Measurements from ENCODE around the gene C1orf146.

The C1orf146 gene

GRCh38 chr1:92210701-92211100 lies 7.0 kb upstream of the C1orf146 start:
- no peaks in the 10 kb centered on the region for H3K27me3 Mint-ChIP-seq (ENCODE audit: low read depth)
- no peaks in the 10 kb centered on the region for H3K36me3 Mint-ChIP-seq (ENCODE audit: low read depth)
- no peak overlapping the region for H3K4me3 Mint-ChIP-seq
- TF ChIP-seq, protein P1, sequence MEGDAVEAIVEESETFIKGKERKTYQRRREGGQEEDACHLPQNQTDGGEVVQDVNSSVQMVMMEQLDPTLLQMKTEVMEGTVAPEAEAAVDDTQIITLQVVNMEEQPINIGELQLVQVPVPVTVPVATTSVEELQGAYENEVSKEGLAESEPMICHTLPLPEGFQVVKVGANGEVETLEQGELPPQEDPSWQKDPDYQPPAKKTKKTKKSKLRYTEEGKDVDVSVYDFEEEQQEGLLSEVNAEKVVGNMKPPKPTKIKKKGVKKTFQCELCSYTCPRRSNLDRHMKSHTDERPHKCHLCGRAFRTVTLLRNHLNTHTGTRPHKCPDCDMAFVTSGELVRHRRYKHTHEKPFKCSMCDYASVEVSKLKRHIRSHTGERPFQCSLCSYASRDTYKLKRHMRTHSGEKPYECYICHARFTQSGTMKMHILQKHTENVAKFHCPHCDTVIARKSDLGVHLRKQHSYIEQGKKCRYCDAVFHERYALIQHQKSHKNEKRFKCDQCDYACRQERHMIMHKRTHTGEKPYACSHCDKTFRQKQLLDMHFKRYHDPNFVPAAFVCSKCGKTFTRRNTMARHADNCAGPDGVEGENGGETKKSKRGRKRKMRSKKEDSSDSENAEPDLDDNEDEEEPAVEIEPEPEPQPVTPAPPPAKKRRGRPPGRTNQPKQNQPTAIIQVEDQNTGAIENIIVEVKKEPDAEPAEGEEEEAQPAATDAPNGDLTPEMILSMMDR (IDR thresholded peaks at IDR 0.05; ENCODE audit: unreplicated experiment in 3 of 3), result no peak
- no peaks in the 10 kb centered on the region for H3K9me3 Mint-ChIP-seq
- H3K4me1 Mint-ChIP-seq, result no peaks in the 10 kb centered on the region
- no peak overlapping the region for H3K27ac Mint-ChIP-seq

DNA sequence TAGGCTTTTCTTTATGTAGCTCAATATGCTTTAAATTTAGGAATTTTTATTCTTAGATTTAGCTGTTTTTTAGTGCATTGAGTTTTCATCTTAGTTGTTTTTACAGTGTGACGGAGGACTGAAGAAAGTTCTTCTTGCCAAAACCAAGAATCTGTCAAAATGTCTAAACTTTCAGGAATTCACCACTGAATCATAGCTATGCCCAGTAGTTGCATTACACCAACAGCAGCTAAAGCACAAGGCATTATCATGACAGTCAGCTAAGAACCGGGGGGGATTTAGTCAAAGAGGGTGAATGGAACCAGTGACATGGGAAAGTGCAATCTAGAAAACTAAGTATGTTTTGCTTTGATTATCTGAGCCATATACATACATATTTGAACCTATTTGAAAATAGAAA lies 6.5 kb upstream of the C1orf146 start:
- H3K36me3 Mint-ChIP-seq (ENCODE audit: low read depth), result no peaks in the 10 kb centered on the region
- no peak overlapping the region for H3K4me3 Mint-ChIP-seq
- no peaks in the 10 kb centered on the region for H3K4me1 Mint-ChIP-seq
- no peaks in the 10 kb centered on the region for H3K27me3 Mint-ChIP-seq (ENCODE audit: low read depth)
- no peaks in the 10 kb centered on the region for H3K9me3 Mint-ChIP-seq
- no peak overlapping the region for H3K27ac Mint-ChIP-seq
- TF ChIP-seq, protein P1 (IDR thresholded peaks at IDR 0.05; ENCODE audit: unreplicated experiment in 3 of 3), result no peak

DNA sequence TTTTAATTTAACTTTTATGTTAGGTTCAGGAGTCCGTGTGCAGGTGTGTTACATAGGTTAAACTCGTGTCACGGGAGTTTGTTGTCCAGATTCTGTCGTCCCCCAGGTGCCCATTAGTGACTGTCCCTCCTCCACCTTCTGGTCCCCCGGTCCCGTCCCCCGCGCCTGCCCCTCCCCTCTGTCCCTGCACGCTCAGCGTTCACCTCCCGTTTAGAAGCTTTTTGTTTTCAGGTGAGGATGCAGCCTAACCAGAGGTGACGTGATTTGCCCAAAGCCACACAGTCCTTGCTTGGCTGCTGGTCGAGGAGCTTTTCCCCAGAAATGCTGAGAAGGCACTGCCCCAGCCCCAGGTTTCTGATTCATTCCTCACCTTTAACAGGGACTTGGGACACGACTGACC lies 844 bp downstream of the C1orf146 start:
- Mint-ChIP-seq H3K36me3 (ENCODE audit: low read depth) (no peaks in the 10 kb centered on the region), H3K4me3 (no peak overlapping the region), H3K4me1 (no peaks in the 10 kb centered on the region), H3K27me3 (ENCODE audit: low read depth) (no peaks in the 10 kb centered on the region), H3K9me3 (peaks cover 5% of the 10 kb centered on the region), H3K27ac (no peak overlapping the region)
- TF ChIP-seq, protein P1 (IDR thresholded peaks at IDR 0.05; ENCODE audit: unreplicated experiment in 3 of 3), result no peak

DNA sequence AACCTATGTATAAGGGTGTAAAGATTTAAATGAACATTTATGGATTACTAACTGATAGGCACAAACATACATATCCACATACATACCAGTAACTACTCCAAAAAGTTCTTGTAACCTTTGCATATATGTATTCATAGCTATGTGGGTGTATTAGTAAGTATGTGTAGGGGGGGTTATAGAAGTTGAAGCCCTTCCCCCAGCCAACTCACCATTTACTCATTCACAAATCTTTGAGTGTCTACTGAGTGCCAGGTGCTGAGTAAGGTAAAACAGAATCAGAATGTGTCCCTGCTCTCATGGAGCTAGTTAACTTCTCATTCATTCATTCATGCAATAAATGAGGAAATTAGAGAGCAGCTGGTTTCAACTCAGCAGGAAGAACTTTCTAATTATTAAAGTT lies 1.3 kb downstream of the C1orf146 start:
- TF ChIP-seq, protein P1 (IDR thresholded peaks at IDR 0.05; ENCODE audit: unreplicated experiment in 3 of 3), result no peak
- no peak overlapping the region for H3K27ac Mint-ChIP-seq
- H3K27me3 Mint-ChIP-seq (ENCODE audit: low read depth), result no peaks in the 10 kb centered on the region
- H3K4me1 Mint-ChIP-seq, result no peaks in the 10 kb centered on the region
- H3K9me3 Mint-ChIP-seq, result peaks cover 5% of the 10 kb centered on the region
- no peaks in the 10 kb centered on the region for H3K36me3 Mint-ChIP-seq (ENCODE audit: low read depth)
- H3K4me3 Mint-ChIP-seq, result no peak overlapping the region

DNA sequence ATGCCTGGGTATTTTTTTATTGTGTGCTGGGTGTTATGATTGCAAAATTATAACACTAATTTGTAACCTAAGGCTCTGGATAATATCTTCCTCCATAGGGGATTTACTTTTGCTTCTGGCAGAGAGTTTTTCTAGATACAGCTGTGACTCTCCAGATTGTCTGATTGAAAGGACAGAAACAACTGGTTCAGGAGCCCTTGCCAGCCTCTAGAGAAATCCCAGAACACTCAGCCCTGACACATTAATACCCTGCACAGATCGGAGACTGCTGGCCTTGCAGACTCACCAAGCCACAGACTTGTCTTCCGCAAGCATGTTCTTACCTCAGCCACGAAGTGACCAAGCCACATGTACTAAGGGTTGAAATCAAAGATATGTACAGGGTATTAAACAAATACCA lies 10.7 kb downstream of the C1orf146 start:
- Mint-ChIP-seq H3K36me3 (ENCODE audit: low read depth) (no peaks in the 10 kb centered on the region), H3K27me3 (ENCODE audit: low read depth) (no peaks in the 10 kb centered on the region), H3K4me3 (no peak overlapping the region), H3K27ac (no peak overlapping the region), H3K9me3 (no peaks in the 10 kb centered on the region), H3K4me1 (no peaks in the 10 kb centered on the region)
- TF ChIP-seq, protein P1 (IDR thresholded peaks at IDR 0.05; ENCODE audit: unreplicated experiment in 3 of 3), result no peak

DNA sequence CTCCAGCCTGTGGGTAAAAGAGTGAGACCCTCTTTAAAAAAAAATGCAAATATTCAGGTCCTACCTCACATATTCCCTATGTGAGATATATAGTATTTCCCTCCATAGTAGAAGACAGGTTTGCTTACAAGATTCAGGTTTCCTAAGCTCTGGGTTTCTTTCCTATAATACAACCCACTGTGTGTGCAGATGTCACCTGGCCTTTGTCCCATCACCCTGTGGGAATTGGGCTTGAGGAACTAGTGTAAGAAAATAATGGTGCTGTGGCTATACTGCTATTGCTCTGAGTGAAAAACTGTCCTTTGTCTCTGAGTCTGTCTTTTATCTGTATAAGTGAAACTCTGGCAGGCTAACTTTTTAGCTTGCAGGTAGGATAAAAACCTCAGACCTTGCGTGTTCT lies 13.0 kb downstream of the C1orf146 start:
- Mint-ChIP-seq H3K36me3 (ENCODE audit: low read depth) (no peaks in the 10 kb centered on the region), H3K27ac (no peak overlapping the region), H3K27me3 (ENCODE audit: low read depth) (no peaks in the 10 kb centered on the region), H3K4me1 (no peaks in the 10 kb centered on the region), H3K4me3 (no peak overlapping the region), H3K9me3 (no peaks in the 10 kb centered on the region)
- TF ChIP-seq, protein P1 (IDR thresholded peaks at IDR 0.05; ENCODE audit: unreplicated experiment in 3 of 3), result no peak

Data from nephron (organoid).